HG03103 (cell line): ENCODE data around the gene KCNMA1.

Source experiments
- ATAC-seq: cut with Tn5 transposase; IDR thresholded peaks from one replicate; pipeline ENCODE4 v1.9.1; 2021; ENCODE audit warnings: low read depth; ENCODE audit not compliant: unreplicated experiment

Gene KCNMA1

GRCh38 chr10:76917071-76917470, 720.5 kb downstream of the KCNMA1 start:
- no peak for ATAC-seq

GRCh38 chr10:76916536-76916935, 721.1 kb downstream of the KCNMA1 start:
- ATAC-seq, result no peak

DNA sequence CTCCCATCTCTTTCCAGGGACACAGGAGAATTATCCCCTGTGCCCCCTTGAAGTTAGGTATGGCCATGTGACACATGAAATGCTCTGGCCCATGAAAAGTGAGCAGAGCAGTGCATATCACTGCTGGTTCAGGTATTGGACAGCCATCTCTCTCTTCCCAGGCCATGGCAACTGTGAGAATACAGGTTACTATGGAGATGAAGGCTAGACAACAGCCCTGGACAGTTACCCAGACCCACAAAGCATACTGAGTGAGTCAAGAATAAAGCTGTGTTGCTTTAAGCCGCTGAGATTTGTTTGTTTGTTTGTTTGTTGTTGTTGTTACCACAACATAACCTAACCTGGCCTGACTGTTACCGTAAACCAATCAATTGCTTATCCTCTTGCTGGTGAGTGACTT, 722.3 kb downstream of the KCNMA1 start:
- no peak for ATAC-seq

GRCh38 chr10:76911184-76911583, 726.4 kb downstream of the KCNMA1 start:
- no peak for ATAC-seq

DNA sequence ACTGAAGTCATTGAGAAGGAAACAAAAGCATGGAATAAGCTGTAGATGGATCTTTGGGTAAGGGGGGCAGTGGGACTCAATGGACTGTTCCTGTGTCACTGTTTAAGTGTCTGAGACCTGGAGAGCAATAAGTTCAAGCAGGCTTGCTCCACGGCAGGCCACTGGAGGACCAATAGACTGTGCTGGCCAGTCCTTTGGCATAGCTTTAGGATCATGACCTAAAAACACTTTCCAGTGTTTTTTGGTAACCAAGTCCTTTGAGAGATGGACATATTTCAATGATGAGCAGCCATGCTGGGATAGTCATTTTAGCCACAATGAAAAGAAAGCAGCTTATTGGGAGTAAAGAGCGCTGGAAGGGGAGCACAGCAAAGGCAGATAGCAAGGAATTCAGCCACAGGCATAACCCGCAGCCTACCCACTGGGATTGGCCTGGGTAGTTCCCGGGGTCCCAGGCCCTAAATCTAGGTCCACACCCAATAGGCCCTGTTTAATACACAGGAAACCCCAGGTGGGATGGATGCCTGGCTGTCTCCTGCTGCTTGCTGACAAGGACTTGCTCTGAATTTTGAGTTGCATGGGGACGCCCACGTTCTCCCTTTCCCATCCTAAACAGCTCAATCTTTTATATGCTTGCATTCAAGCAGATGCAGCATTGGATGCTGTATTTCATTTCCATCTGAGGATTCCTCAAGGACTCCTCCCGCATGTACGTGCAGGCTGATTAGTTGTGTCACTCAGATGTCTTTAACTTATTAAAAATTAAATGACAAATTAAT, 727.2 kb downstream of the KCNMA1 start:
- no peak for ATAC-seq

DNA sequence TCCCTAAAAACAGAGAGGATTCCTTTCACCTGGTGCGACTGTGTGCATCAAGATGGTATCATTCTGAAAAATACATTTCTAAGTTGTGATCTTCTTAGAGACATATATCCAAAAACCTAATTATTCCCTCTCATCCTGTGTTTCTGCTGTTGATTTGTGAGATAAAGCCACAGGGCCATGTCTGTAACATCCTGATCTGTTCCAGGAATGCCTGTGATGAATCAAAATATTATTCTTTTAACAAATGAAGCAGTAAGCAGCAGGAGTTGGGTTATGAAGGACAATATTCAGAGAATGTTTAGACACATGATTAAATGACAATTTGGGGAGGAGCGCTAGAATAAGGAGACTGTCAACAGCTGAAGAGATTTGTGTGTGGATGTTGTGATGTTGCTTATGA, 731.4 kb downstream of the KCNMA1 start:
- ATAC-seq, result no peak

GRCh38 chr10:76905251-76905650, 732.4 kb downstream of the KCNMA1 start:
- no peak for ATAC-seq

GRCh38 chr10:76903387-76903945, 734.1 kb downstream of the KCNMA1 start:
- no peak for ATAC-seq

- ATAC-seq, result no peak
Measured at GRCh38 chr10:76902949-76903348, 734.7 kb downstream of the KCNMA1 start.

- ATAC-seq, result no peak
Measured at GRCh38 chr10:76901701-76902100, 735.9 kb downstream of the KCNMA1 start.

- ATAC-seq, result no peak
Measured at GRCh38 chr10:76899490-76899889, 738.1 kb downstream of the KCNMA1 start.

DNA sequence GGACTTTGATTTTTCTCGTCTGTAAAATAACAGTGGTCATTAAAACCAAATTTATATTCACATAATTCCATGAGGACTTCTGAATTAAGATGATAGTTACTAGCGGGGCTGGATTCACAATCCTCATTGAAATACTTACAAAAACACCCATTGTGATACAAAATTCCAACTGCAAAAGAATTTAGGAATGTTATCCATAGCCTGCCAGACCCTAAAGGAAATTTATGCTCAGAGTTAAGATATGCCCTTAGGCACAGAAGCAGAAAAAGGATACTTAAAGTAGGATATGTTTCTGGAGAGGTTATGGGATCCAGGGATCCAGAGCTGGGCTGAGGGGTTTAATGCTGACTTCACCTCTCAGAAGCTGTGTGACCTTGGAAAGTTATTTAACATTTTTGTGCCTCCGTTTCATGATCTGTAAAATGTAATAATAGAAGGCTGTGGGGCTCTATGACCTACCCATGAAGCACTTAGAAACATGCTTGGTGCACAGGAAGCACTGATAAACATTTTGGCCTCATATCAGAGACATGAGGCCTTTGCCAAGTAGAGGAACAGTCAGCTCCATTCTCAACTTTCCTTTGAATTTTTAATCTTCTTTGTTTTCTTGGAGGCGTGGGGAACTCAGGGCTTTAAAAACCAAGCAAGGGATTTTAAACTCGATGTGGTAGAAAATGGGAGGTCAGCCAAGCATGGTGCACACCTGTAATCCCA, 744.7 kb downstream of the KCNMA1 start:
- ATAC-seq, result no peak

DNA sequence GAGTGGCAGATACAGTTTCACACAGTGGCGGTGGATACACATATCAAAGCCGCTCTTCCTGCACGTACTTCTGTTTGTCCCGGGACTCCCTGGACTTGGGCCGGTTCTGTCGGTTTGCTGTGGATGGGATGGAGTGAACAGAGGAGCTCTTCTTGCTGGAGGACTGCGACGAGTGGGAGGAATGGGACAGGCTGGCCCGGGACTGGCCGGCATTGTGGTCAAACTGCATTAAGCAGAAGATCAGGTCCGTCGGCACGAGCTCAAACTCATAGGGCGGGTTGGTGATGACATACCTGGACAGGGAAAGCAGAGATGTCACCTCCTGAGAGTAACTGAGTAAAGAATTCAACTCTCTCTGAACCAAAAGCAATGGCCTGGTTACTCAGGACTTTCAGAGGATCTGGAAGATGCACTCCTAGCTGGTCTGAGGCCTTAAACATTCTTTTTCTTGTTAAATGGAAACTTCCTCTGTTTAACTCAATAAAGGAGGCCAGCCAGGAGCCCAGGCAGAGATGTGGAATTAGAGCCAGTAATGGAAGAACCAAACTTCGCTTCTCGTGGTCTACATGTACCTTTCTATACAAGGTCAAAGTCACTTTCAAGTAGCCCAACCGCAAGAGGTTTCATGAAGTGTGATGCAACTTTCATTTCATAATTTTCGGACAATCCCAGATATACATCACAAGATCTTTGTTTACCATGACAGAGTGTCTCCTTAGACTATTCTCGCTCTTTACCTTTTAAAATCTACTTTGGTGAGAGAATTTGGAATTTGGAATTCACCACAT, 750.2 kb downstream of the KCNMA1 start:
- no peak for ATAC-seq

- no peak for ATAC-seq
Measured at GRCh38 chr10:76885816-76886215, 751.8 kb downstream of the KCNMA1 start.

GRCh38 chr10:76884673-76885275, 752.8 kb downstream of the KCNMA1 start:
- ATAC-seq, result no peak

DNA sequence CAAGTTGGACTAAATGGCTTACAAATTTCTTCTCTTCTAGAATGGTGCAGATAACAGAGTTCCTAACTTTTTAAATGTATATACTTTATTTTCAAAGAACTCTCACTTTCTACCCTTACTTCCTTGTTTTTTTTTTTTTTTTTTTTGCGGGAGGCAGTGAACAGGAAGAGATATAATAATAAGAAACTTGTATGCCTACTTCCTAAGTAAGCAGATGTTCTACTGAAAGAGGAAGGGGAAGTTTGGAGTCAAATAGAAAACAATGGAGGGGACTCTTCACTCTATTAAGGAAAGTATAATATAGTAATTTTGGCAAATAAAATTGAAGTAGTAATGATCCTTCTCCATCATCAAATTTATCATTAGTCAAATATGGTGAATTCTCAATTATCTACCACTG, 754.0 kb downstream of the KCNMA1 start:
- no peak for ATAC-seq

GRCh38 chr10:76882796-76883195, 754.8 kb downstream of the KCNMA1 start:
- ATAC-seq, result no peak

DNA sequence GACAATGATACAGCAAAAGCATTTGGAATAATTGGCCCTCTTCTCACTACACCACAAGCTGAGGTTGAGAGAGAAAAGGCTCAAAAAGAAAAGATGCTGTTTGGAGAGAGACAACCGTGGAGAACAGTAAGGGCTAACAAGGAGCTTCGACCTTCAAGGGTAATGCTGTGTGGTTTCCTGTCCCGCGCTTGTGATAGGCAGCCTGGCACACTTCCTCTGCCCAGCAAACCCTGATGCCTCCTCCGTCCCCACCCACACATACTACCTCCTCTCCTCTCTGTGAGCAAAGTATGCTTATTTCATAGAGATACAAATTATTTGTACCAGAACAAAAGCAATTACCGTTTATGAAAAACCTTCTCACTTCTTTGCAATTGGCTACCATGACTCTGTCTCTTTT, 755.4 kb downstream of the KCNMA1 start:
- peak; percentile 48 for ATAC-seq

DNA sequence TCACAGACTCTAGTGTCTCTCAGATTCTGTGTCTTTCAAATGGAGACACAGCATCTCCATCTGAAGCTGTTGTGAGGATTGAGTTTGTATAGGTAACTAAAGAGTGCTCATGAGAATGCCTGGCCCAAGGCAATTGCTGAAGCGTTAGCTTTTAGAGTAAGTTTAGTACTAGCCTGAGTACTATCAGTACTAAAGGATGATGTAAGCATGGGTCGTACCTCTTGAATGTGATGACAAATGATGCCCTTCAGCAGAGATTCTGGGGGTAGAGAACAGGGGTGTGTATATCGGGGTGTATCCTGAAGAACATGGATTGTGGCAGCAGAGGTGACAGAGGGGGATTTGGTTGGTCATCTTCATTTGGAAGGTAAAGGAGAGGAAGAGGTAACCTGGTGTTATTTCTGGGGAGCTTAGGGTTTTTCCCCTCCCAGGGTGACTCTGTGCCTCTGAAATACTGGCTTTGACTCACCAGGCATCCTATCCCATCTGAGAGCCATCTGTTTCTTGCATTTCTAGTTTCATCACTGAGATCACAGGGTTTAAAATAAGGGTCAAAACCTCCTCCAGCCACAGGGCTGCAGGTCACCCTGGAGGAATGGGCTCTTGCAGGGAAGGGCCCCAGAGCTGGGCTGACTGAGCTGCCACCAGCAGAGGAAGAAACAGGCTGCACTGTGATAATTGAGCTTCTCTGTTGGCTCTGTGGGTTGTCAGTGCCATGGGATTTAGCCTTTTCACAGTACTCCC, 756.0 kb downstream of the KCNMA1 start:
- peak; percentile 83 for ATAC-seq

- ATAC-seq, result no peak
Measured at GRCh38 chr10:76880931-76881330, 756.7 kb downstream of the KCNMA1 start.
